ENCODE results near the gene BYSL.

GRCh38 chr6:41938590-41939175, 17.4 kb downstream of the BYSL start:
- TF ChIP-seq CTCF (IDR thresholded peaks at IDR 0.05) (no peak), POLR2A (IDR thresholded peaks at IDR 0.05) (no peak)
